GM12891 (cell line): Measurements from ENCODE around the gene WWP2.

Source experiments
- DNase-seq: peaks from one replicate; pipeline ENCODE4 v3.0.0; 2011; ENCODE audit warnings: low spot score; ENCODE audit not compliant: insufficient read length
- FAIRE-seq: peaks from 2 replicates; lab custom pipeline; 2011; peaks lifted over from hg19 to GRCh38; lab: Jason Lieb, UNC
- PAX5 ChIP-seq: IDR thresholded peaks from 2 replicates; pipeline ENCODE4 v1.6.1; 2011; ENCODE audit warnings: low read length, moderate library complexity, mild to moderate bottlenecking; ENCODE audit not compliant: insufficient read depth, severe bottlenecking
- POLR2A ChIP-seq: IDR thresholded peaks from 2 replicates; pipeline ENCODE4 v1.6.1; 2011; ENCODE audit warnings: low read depth, low read length, control low read depth
- POLR2AphosphoS5 ChIP-seq: IDR thresholded peaks from 2 replicates; pipeline ENCODE4 v1.6.1; 2011; ENCODE audit warnings: low read depth, low read length, control low read depth
- POU2F2 ChIP-seq: IDR thresholded peaks from 2 replicates; pipeline ENCODE4 v1.6.1; 2011; ENCODE audit warnings: low read depth, mild to moderate bottlenecking, control low read depth, low read length, moderate library complexity
- SPI1 ChIP-seq: IDR thresholded peaks from 2 replicates; pipeline ENCODE4 v1.6.1; 2011; ENCODE audit warnings: low read depth, low read length, control low read depth
- TAF1 ChIP-seq: IDR thresholded peaks from 2 replicates; pipeline ENCODE4 v1.6.1; 2011; ENCODE audit warnings: low read depth, low read length, control low read depth

The WWP2 gene

GRCh38 chr16:69930117-69930776 lies 168.1 kb downstream of the WWP2 start:
- TF ChIP-seq POLR2A: no peak
- no peak for TF ChIP-seq PAX5
- no peak for TF ChIP-seq POU2F2
- no peak for TF ChIP-seq POLR2AphosphoS5
- TF ChIP-seq TAF1: no peak
- TF ChIP-seq SPI1: no peak
- peak; percentile 71 for FAIRE-seq

GRCh38 chr16:69931631-69932030 lies 169.5 kb downstream of the WWP2 start:
- TF ChIP-seq POLR2AphosphoS5: no peak
- no peak for TF ChIP-seq TAF1
- TF ChIP-seq SPI1: no peak
- TF ChIP-seq POLR2A: no peak
- no peak for TF ChIP-seq PAX5
- TF ChIP-seq POU2F2: no peak
- FAIRE-seq: no peak
- no peak for DNase-seq

More at GRCh38 chr16:69930117-69930776, 168.1 kb downstream of the WWP2 start:
- DNase-seq: peak; percentile 76

GRCh38 chr16:69932228-69932627 lies 170.1 kb downstream of the WWP2 start:
- TF ChIP-seq POLR2A (no peak), PAX5 (no peak), SPI1 (no peak), POLR2AphosphoS5 (no peak), TAF1 (no peak), POU2F2 (no peak)
- DNase-seq (no peak), FAIRE-seq (no peak)

GRCh38 chr16:69932691-69933392 lies 170.7 kb downstream of the WWP2 start:
- TF ChIP-seq POLR2A (no peak), POU2F2 (no peak), POLR2AphosphoS5 (no peak), SPI1 (no peak), PAX5 (no peak), TAF1 (no peak)
- DNase-seq: no peak
- FAIRE-seq: no peak

- FAIRE-seq (no peak), DNase-seq (no peak)
- no peak for TF ChIP-seq TAF1
- no peak for TF ChIP-seq POLR2AphosphoS5
- no peak for TF ChIP-seq POU2F2
- TF ChIP-seq POLR2A: no peak
- no peak for TF ChIP-seq PAX5
- TF ChIP-seq SPI1: no peak
Measured at GRCh38 chr16:69934044-69934443, 171.9 kb downstream of the WWP2 start.

GRCh38 chr16:69934751-69935150 lies 172.6 kb downstream of the WWP2 start:
- no peak for TF ChIP-seq SPI1
- no peak for TF ChIP-seq PAX5
- TF ChIP-seq POLR2AphosphoS5: no peak
- no peak for TF ChIP-seq POU2F2
- TF ChIP-seq TAF1: no peak
- TF ChIP-seq POLR2A: no peak
- DNase-seq (no peak), FAIRE-seq (no peak)

GRCh38 chr16:69935278-69935711 lies 173.2 kb downstream of the WWP2 start:
- FAIRE-seq (no peak), DNase-seq (no peak)
- TF ChIP-seq POLR2AphosphoS5: no peak
- TF ChIP-seq POU2F2: no peak
- no peak for TF ChIP-seq SPI1
- no peak for TF ChIP-seq PAX5
- no peak for TF ChIP-seq POLR2A
- no peak for TF ChIP-seq TAF1

- FAIRE-seq (no peak), DNase-seq (no peak)
- TF ChIP-seq PAX5 (no peak), POU2F2 (no peak), TAF1 (no peak), POLR2A (no peak), POLR2AphosphoS5 (no peak), SPI1 (no peak)
Measured at GRCh38 chr16:69935740-69936139, 173.6 kb downstream of the WWP2 start.

GRCh38 chr16:69936252-69936651 lies 174.1 kb downstream of the WWP2 start:
- DNase-seq (no peak), FAIRE-seq (no peak)
- TF ChIP-seq POLR2A (no peak), PAX5 (no peak), POU2F2 (no peak), SPI1 (no peak), POLR2AphosphoS5 (no peak), TAF1 (no peak)
